CD4-positive, alpha-beta T cell treated with Interleukin-6 at 100 ng/mL for 8 hours (primary cell): Measurements from ENCODE around the gene MAN2A1.

Experiments used
- DNase-seq: peaks from one replicate; pipeline ENCODE4 v3.0.0-alpha.2; 2020; ENCODE audit warnings: mixed read lengths, low spot score

Gene MAN2A1

GRCh38 chr5:109706095-109706494 lies 16.4 kb downstream of the MAN2A1 start:
- no peak for DNase-seq

- no peak for DNase-seq
Observed at GRCh38 chr5:109707531-109707930, 17.8 kb downstream of the MAN2A1 start.

DNA sequence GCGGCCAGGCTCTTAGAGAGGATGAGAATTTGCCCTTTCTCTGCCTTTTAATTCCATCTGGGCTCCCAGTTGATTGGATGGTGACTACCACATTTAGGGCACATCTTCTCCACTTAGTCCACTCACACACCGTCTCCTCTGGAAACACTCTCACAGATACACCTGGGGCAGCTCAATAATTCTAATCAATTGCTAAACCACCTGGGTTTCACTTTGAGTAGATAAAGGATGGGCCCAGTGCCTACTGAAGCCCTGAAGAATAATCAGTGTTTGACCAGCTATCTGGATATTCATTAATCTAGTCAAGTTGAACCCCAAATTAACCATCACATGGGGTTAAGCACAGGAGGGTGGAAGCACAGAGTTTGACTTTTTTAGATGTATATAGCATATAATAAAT lies 19.1 kb downstream of the MAN2A1 start:
- no peak for DNase-seq

GRCh38 chr5:109709225-109709624 lies 19.5 kb downstream of the MAN2A1 start:
- DNase-seq, result no peak

- no peak for DNase-seq
Observed at GRCh38 chr5:109711673-109712072, 21.9 kb downstream of the MAN2A1 start.

DNA sequence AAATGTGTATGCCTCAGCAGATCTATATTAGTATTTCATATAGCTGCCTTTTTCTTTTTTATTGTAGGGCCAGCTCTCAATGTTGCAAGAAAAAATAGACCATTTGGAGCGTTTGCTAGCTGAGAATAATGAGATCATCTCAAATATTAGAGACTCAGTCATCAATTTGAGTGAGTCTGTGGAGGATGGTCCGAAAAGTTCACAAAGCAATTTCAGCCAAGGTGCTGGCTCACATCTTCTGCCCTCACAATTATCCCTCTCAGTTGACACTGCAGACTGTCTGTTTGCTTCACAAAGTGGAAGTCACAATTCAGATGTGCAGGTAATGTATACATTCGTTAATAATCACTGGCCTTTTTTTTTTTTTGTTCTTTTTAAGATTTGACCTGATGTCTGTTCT lies 23.7 kb downstream of the MAN2A1 start:
- DNase-seq, result no peak

GRCh38 chr5:109714592-109714991 lies 24.9 kb downstream of the MAN2A1 start:
- DNase-seq, result no peak

GRCh38 chr5:109718216-109718615 lies 28.5 kb downstream of the MAN2A1 start:
- DNase-seq, result no peak

DNA sequence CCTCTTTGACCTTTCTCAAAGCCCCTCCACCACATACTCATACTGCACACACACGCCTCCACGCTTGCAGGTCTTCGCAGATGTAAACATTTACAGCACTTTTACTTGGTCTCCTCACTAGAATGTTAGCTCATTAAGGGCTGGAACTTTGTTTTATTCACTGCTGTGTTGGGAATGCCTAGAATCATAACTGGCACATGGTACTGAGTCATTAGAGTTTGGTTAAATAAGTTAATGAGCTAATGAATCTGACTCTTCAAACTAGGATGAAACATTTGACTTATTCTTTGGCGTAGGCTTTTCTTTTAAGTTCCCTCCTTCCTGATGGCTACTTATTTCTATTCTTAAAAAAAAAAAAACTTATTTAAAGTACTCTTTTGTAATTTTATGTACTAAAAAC lies 28.9 kb downstream of the MAN2A1 start:
- DNase-seq, result no peak

- no peak for DNase-seq
Observed at GRCh38 chr5:109719978-109720377, 30.3 kb downstream of the MAN2A1 start.

DNA sequence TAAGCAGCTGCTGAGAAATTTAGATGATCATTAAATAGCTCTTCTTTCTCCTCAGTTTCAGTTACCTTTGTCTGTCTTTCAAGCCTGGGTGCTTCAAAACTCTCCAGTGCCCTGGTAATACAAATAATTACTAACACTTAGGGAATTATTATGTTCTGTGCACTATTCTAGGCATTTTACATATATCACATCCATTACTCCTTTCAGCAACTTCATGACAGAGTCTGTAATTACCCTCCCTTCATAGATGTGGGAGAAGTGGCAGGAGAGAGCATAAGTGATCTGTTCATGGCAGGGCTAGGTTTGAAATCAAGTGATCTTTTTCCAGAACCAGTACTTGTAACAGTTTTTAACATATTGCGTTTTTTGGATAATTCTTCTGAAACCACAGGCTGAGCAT lies 32.0 kb downstream of the MAN2A1 start:
- no peak for DNase-seq

DNA sequence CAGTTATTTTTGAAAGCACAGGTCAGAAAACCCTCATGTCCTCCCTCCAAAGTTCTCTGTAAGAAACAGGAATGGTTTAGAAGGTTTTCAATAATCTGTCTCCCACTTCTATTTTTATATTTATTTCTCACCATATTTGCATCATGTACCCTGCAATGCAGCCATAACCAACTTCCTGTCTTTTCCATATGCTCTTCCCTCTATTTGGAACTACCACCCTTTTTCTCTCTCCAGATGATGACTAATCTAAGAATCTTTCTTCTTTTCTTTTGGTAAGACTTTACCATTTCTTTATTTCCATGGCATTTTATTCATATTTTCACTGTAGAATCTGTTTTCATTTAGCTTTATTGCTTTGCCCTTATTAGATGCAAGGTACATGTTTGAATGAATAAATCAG lies 33.9 kb downstream of the MAN2A1 start:
- no peak for DNase-seq

- no peak for DNase-seq
Observed at GRCh38 chr5:109725135-109725534, 35.4 kb downstream of the MAN2A1 start.

GRCh38 chr5:109739741-109740728 lies 50.3 kb downstream of the MAN2A1 start:
- DNase-seq, result no peak

GRCh38 chr5:109740966-109741365 lies 51.2 kb downstream of the MAN2A1 start:
- no peak for DNase-seq

- no peak for DNase-seq
Observed at GRCh38 chr5:109741390-109741789, 51.7 kb downstream of the MAN2A1 start.

DNA sequence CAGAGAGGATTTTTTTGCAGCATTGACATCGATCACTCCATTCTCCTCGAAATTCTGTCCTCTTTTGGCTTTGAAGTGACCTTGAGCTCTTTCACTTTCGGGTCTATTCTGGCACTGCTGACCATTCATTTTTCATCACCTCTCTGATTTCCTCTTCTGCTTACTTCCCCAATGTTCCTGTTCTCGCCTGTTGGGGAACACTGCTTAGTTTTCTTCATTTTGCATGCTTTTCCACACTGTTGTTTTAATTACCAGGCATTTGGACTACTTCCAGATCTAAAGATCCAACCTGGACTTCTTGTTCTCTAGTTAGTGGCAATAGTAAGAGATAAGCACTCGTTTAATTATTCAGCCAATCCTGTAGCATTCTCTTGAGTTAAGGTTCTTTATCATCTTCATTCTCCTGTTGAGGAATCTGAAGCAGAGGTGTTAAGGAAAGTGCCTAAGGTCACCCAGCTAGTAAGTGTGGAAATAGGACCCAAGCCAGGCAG lies 53.4 kb downstream of the MAN2A1 start:
- DNase-seq, result no peak

- DNase-seq, result no peak
Observed at GRCh38 chr5:109743770-109744212, 54.1 kb downstream of the MAN2A1 start.

DNA sequence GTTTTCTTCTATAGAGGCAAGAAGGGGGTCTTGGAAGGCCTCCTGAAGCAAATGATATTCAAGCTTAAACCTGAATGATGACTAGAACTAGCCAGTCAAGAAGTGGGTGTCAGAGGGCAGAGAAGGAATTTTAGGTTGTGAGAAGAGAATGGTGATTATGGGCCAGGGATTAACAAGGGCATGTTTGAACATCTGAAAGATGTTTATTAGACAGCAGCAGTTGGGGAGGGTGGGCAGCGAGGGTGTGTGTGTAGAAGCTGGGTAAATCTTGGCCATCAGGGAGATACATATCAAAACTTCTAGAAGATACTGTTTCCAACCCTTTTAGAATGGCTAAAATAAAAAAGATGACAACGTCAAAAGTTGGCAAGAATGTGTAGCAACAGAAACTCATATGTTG lies 54.5 kb downstream of the MAN2A1 start:
- DNase-seq, result no peak

DNA sequence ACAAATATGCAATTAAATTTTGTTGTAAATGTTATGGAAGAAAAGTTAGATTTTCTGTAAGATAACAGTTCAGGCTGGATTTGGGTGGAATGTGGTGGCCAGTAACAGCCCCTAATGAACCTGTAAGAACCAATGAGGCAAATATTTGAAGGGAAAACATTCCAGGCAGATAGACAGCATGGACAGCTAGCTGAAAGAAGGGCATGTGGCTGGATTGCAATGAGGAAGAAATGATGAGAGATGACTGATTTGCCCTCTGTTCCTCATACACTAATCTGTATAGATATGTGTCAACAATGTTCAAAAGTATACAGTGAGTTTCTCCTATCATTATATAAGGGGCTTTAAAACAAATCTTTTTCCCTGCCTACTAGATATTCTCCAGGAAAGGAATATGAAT lies 58.8 kb downstream of the MAN2A1 start:
- DNase-seq, result no peak

GRCh38 chr5:109750463-109750862 lies 60.7 kb downstream of the MAN2A1 start:
- no peak for DNase-seq

DNA sequence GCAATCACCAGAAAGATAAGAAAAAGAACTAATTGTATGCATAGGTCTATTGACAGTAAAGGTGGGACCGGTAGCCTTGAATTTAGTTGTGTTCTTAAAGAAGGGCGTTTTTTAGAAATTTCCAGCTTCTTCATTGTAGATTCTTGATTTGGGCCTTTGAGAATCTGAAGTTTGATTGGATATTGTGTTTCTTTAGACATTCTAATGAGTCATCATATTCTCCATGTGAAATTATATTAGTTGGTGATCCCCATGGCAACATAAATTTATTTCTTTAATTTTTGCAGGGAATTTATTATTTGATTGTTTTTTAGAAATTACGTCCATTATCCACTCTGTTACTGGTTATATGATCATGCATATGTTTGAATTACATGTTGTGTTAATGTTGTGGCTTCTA lies 63.6 kb downstream of the MAN2A1 start:
- DNase-seq, result no peak

- no peak for DNase-seq
Observed at GRCh38 chr5:109754319-109754718, 64.6 kb downstream of the MAN2A1 start.

DNA sequence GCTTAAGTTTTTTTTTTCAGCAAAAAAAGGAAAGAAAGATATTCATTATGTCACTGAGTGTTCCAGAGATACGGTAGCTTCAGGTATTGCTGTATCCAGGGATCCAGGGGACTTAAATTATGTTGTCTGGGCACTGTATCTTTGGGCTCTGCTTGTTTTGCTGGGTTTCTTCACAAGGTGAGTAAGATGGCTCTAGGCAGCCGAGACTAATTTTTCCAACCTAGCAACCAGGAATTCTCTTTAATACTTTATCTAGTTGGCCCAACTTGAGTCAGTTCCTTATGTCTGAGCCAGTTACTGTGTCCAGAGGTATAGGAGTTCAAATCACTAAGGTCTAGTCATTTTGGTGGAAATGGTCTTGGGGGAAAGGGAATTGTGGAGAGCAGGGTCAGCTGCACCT lies 66.0 kb downstream of the MAN2A1 start:
- no peak for DNase-seq
